DOHH2 (cell line): Measurements from ENCODE around the gene TESMIN.

ENCODE experiments used
- H3F3A ChIP-seq: fragments of 200-600 bp; sonication (generic), shearing (Covaris generic); 2 replicates; pipeline ENCODE4 v1.6.0; 2016; ENCODE audit warnings: antibody characterized with exemption, mild to moderate bottlenecking; ENCODE audit not compliant: control insufficient read depth, insufficient read depth
- H3K27ac ChIP-seq: fragments of 200-600 bp; sonication (generic); 2 replicates; pipeline ENCODE4 v1.5.1; 2014; ENCODE audit warnings: low read depth, mild to moderate bottlenecking, low read length, moderate library complexity
- H3K27me3 ChIP-seq: fragments of 200-600 bp; sonication (generic); 2 replicates; pipeline ENCODE4 v1.6.1; 2014; ENCODE audit warnings: mild to moderate bottlenecking, low read length, mixed read lengths; ENCODE audit not compliant: control insufficient read depth
- H3K36me3 ChIP-seq: fragments of 200-600 bp; sonication (generic); 2 replicates; pipeline ENCODE4 v1.6.1; 2014; ENCODE audit warnings: mild to moderate bottlenecking, low read length, moderate library complexity, mixed read lengths; ENCODE audit not compliant: control insufficient read depth
- H3K4me1 ChIP-seq: fragments of 200-600 bp; sonication (generic); 2 replicates; pipeline ENCODE4 v1.6.1; 2014; ENCODE audit warnings: mild to moderate bottlenecking, low read length, mixed read lengths; ENCODE audit not compliant: control insufficient read depth
- H3K4me2 ChIP-seq: fragments of 200-600 bp; sonication (generic); 2 replicates; pipeline ENCODE4 v1.6.0; 2014; ENCODE audit warnings: mild to moderate bottlenecking, low read length, moderate library complexity
- H3K4me3 ChIP-seq: fragments of 200-600 bp; sonication (generic); 2 replicates; pipeline ENCODE4 v1.5.1; 2014; ENCODE audit warnings: mild to moderate bottlenecking, low read length, mixed read lengths
- H3K79me2 ChIP-seq: fragments of 200-600 bp; sonication (generic); 2 replicates; pipeline ENCODE4 v1.6.1; 2014; ENCODE audit warnings: mild to moderate bottlenecking, low read length, mixed read lengths; ENCODE audit not compliant: control insufficient read depth
- H3K9me2 ChIP-seq: fragments of 200-600 bp; sonication (generic); replicated peaks from 2 replicates; pipeline ENCODE4 v1.6.1; 2014; ENCODE audit warnings: mild to moderate bottlenecking, low read length, mixed read lengths; ENCODE audit not compliant: control insufficient read depth
- H3K9me3 ChIP-seq: fragments of 200-600 bp; sonication (generic); 2 replicates; pipeline ENCODE4 v1.6.1; 2014; ENCODE audit warnings: antibody characterized with exemption, low read length, mixed read lengths; ENCODE audit not compliant: control insufficient read depth, insufficient read depth
- H4K20me1 ChIP-seq: fragments of 200-600 bp; sonication (generic); 2 replicates; pipeline ENCODE4 v1.6.0; 2014; ENCODE audit warnings: low read depth, mild to moderate bottlenecking, antibody characterized with exemption, low read length, moderate library complexity; ENCODE audit not compliant: control insufficient read depth, insufficient read depth
- CTCF ChIP-seq: fragments of 200-600 bp; sonication (generic); IDR thresholded peaks from one replicate; pipeline ENCODE4 v1.5.1; 2014; ENCODE audit warnings: antibody characterized with exemption, mild to moderate bottlenecking, low read depth, low read length; ENCODE audit not compliant: poor library complexity, severe bottlenecking
- EZH2phosphoT487 ChIP-seq: fragments of 200-600 bp; sonication (generic); IDR thresholded peaks from 2 replicates; pipeline ENCODE4 v1.6.1; 2017; ENCODE audit warnings: borderline replicate concordance, mild to moderate bottlenecking, antibody characterized with exemption, low read length, moderate library complexity, mixed read lengths

Gene TESMIN

GRCh38 chr11:68692115-68692514 lies 59.2 kb downstream of the TESMIN start:
- peaks cover 8% of the 10 kb centered on the region for H3K27me3 ChIP-seq
- no peaks in the 10 kb centered on the region for H3K79me2 ChIP-seq
- H3K27ac ChIP-seq: no peak overlapping the region
- H3K9me2 ChIP-seq: no peaks in the 10 kb centered on the region
- no peak overlapping the region for H3K4me3 ChIP-seq
- H3K4me1 ChIP-seq: no peaks in the 10 kb centered on the region
- no peak overlapping the region for H3K4me2 ChIP-seq
- H3K36me3 ChIP-seq: no peaks in the 10 kb centered on the region
- peaks cover 4% of the 10 kb centered on the region; the same call in 1 of the 2 replicates for H4K20me1 ChIP-seq
- TF ChIP-seq CTCF (no peak), EZH2phosphoT487 (no peak)
- no peaks in the 10 kb centered on the region for H3F3A ChIP-seq
- H3K9me3 ChIP-seq: no peaks in the 10 kb centered on the region

DNA sequence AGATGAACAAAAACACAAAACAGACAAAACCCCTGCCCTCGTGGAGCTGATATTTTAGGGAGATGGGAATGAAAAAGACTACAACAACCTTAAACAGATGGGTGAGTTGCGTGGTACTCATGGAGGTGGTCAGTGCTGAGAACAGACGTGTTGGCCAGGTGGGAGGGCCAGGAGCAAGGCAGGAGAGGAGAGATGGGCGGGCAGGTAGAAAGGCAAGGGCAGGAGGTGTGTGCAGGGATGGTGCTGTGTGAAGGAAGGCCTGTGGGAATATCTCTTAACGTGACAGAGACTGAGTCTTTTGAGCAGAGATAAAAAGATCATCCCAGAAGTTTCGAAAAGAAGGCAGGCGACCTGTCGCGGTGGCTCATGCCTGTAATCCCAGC lies 59.9 kb downstream of the TESMIN start:
- Histone ChIP-seq H3K79me2 (no peaks in the 10 kb centered on the region), H3K4me1 (no peaks in the 10 kb centered on the region), H4K20me1 (peaks cover 4% of the 10 kb centered on the region; the same call in 1 of the 2 replicates), H3K4me2 (no peak overlapping the region), H3K9me3 (no peaks in the 10 kb centered on the region), H3K36me3 (no peaks in the 10 kb centered on the region), H3K4me3 (no peak overlapping the region), H3K9me2 (no peaks in the 10 kb centered on the region), H3F3A (no peaks in the 10 kb centered on the region), H3K27me3 (peaks cover 8% of the 10 kb centered on the region), H3K27ac (no peak overlapping the region)
- TF ChIP-seq EZH2phosphoT487: no peak
- TF ChIP-seq CTCF: peak; percentile 6

- no peak for TF ChIP-seq EZH2phosphoT487
- TF ChIP-seq CTCF: peak; percentile 41
- Histone ChIP-seq H3K27me3 (peaks cover 7% of the 10 kb centered on the region), H3K4me2 (no peak overlapping the region)
Observed at GRCh38 chr11:68690671-68691401, 60.5 kb downstream of the TESMIN start.

More at GRCh38 chr11:68690671-68691401, 60.5 kb downstream of the TESMIN start:
- H3K4me3 ChIP-seq: no peak overlapping the region
- H4K20me1 ChIP-seq: peaks cover 4% of the 10 kb centered on the region; the same call in 1 of the 2 replicates
- no peaks in the 10 kb centered on the region for H3K36me3 ChIP-seq
- H3K9me2 ChIP-seq: no peaks in the 10 kb centered on the region
- H3K79me2 ChIP-seq: no peaks in the 10 kb centered on the region
- H3K4me1 ChIP-seq: no peaks in the 10 kb centered on the region
- H3K27ac ChIP-seq: no peak overlapping the region
- no peaks in the 10 kb centered on the region for H3F3A ChIP-seq
- no peaks in the 10 kb centered on the region for H3K9me3 ChIP-seq
